Measurements from ENCODE around the gene SETD5.

DNA sequence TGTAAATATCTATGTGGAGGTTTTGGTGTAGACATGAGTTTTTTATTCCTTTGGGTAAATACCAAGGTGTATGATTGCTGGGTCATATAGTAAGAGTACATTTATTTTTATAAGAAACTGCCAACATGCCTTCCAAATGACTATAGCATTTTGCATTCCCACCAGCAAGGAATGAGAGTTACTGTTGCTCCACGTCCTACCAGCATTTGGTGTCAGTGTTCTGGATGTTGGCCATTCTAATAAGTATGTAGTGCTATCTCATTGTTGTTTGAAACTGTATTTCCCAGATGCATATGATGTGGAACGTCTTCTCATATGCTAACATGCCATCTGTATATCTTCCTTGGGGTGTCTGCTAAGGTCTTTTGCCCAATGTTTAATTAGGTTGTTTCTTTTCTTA, 117.5 kb downstream of the SETD5 start:
- TF ChIP-seq TAF1 (IDR thresholded peaks at IDR 0.05; ENCODE audit: low read depth, low read length) (no peak), GABPA (IDR thresholded peaks at IDR 0.05; ENCODE audit: borderline replicate concordance, insufficient read depth, low read length) (no peak), USF2 (IDR thresholded peaks at IDR 0.05; ENCODE audit: low read length) (no peak)
- TF ChIP-seq, protein P1, sequence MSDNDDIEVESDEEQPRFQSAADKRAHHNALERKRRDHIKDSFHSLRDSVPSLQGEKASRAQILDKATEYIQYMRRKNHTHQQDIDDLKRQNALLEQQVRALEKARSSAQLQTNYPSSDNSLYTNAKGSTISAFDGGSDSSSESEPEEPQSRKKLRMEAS (IDR thresholded peaks at IDR 0.05), result no peak

All from H1 (cell line).